Measurements from ENCODE around the gene RAD51D.

DNA sequence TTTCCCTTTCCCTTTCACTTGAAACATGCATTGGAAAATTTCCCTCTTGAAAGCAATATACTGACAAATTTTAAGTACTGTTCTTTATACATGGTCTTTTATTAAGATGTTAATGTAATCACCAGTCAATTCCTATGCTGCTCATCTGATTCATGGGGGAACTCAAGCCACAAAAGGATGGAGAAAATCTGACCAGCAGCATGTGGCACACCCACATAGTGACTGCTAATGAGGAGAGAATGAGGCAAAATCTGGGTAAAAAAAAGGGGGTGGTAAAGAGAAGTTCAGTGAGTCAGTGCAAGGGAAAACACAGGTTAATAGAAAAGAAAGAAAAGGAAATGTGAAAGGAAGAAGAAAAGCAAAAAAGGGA lies 67.4 kb downstream of the RAD51D start:
- no peak for TF ChIP-seq POLR2AphosphoS5 (IDR thresholded peaks at IDR 0.05; ENCODE audit: low read depth, low read length)
- no peak for TF ChIP-seq TAF1 (IDR thresholded peaks at IDR 0.05; ENCODE audit: low read depth, low read length)
- no peak for TF ChIP-seq POLR2A (IDR thresholded peaks at IDR 0.05; ENCODE audit: low read depth, low read length)
- TF ChIP-seq POU2F2 (IDR thresholded peaks at IDR 0.05; ENCODE audit: low read depth, low read length), result no peak
- no peak for TF ChIP-seq PAX5 (IDR thresholded peaks at IDR 0.05; ENCODE audit: insufficient read depth, low read length, severe bottlenecking)
